OCI-LY3 (cell line): ENCODE measurements around the gene ZC3H18.

Source experiments
- EZH2phosphoT487 ChIP-seq: fragments of 200-600 bp; shearing (Covaris generic); IDR thresholded peaks from 2 replicates; pipeline ENCODE4 v1.6.1; 2018; ENCODE audit warnings: antibody characterized with exemption, mixed run types, low read depth
- TF ChIP-seq, protein P1 (sequence below): fragments of 200-600, 300-600 bp; sonication (generic); IDR thresholded peaks from 2 replicates; pipeline ENCODE4 v1.5.1; 2014; ENCODE audit warnings: antibody characterized with exemption, low read length, low read depth

DNA sequence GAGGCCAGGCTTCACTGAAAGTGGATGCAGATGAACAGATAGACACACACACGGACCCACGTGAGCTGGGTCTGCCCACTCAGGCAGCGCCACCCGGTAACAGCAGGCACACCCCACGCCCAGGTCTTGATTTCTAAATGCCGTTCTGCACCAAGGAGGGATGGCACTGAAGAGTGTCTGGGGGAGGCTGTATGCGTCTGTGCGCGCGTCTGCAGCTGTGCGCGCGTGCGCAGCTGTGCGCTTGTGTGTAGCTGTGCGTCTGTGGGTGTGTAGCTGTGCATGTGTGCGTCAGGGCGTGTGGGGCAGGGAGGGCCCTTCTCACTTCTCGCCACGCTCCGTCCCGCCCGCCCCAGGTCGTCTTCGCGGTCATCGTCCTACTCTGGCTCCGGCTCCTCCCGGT lies 52.7 kb downstream of the ZC3H18 start:
- TF ChIP-seq, protein P1, sequence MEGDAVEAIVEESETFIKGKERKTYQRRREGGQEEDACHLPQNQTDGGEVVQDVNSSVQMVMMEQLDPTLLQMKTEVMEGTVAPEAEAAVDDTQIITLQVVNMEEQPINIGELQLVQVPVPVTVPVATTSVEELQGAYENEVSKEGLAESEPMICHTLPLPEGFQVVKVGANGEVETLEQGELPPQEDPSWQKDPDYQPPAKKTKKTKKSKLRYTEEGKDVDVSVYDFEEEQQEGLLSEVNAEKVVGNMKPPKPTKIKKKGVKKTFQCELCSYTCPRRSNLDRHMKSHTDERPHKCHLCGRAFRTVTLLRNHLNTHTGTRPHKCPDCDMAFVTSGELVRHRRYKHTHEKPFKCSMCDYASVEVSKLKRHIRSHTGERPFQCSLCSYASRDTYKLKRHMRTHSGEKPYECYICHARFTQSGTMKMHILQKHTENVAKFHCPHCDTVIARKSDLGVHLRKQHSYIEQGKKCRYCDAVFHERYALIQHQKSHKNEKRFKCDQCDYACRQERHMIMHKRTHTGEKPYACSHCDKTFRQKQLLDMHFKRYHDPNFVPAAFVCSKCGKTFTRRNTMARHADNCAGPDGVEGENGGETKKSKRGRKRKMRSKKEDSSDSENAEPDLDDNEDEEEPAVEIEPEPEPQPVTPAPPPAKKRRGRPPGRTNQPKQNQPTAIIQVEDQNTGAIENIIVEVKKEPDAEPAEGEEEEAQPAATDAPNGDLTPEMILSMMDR = no peak
- no peak for TF ChIP-seq EZH2phosphoT487
